Measurements from ENCODE around the gene INCA1. TPM values are rescaled to one million over a fixed set of nuclear protein-coding genes. Genes with fewer than 3 reads are reported as not detected.

INCA1 gene
- total and polyA plus RNA-seq, 2 of the 13 experiments (the other 11 are each of a cell fraction or from before 2014, with no cell fraction given): 0.93 to 2.6 TPM

DNA sequence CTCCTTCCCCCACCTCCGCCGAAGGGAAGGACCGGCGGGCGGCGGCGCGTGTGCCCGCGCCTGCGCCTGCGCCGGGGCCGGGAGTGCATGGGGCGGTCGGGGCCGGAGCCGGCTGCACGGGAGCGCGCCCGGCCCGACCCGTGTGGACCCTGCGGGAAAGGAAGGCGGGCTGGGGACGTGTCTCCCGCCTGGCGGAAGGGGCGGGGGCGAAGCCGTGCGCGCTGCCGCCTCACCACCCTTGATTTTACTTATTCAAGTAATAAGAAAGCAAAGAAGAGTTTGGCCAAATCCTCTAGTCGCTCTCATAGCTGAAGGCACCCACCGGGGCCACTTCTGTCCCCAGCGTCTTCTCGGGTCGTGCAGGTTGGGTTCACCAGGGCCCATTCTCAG lies 48.4 kb downstream of the INCA1 start (continued):
- TF ChIP-seq CREBL2 (CRISPR knock-in tag; IDR thresholded peaks at IDR 0.05; ENCODE audit: borderline replicate concordance) (no peak), ZBTB49 (CRISPR knock-in tag; IDR thresholded peaks at IDR 0.05; ENCODE audit: borderline replicate concordance) (no peak), E2F2 (CRISPR knock-in tag; IDR thresholded peaks at IDR 0.05; ENCODE audit: borderline replicate concordance) (no peak), ETV5 (CRISPR knock-in tag; IDR thresholded peaks at IDR 0.05; ENCODE audit: borderline replicate concordance) (peak; percentile 12; the same call in 1 of the 2 replicates), ZFP1 (CRISPR knock-in tag; IDR thresholded peaks at IDR 0.05) (no peak), EEA1 (CRISPR knock-in tag; IDR thresholded peaks at IDR 0.05; ENCODE audit: borderline replicate concordance) (no peak), ZNF546 (CRISPR knock-in tag; conservative IDR thresholded peaks at IDR 0.05) (no peak), ZNF709 (CRISPR knock-in tag; IDR thresholded peaks at IDR 0.05) (no peak), ZNF616 (CRISPR knock-in tag; IDR thresholded peaks at IDR 0.05; ENCODE audit: low read depth) (no peak), ZBTB14 (CRISPR knock-in tag; IDR thresholded peaks at IDR 0.05) (peak; percentile 93), PAX8 (CRISPR knock-in tag; IDR thresholded peaks at IDR 0.05; ENCODE audit: borderline replicate concordance) (no peak), ZFX (CRISPR knock-in tag; IDR thresholded peaks at IDR 0.05; ENCODE audit: low read depth) (no peak), ZNF563 (CRISPR knock-in tag; IDR thresholded peaks at IDR 0.05) (no peak), ZNF558 (CRISPR knock-in tag; IDR thresholded peaks at IDR 0.05; ENCODE audit: borderline replicate concordance) (no peak), TBX3 (IDR thresholded peaks at IDR 0.05; ENCODE audit: borderline replicate concordance) (no peak), NR2F2 (IDR thresholded peaks at IDR 0.05; ENCODE audit: borderline replicate concordance, low read depth) (no peak), HNF4G (IDR thresholded peaks at IDR 0.05; ENCODE audit: borderline replicate concordance, low read depth, low read length) (no peak; the same call in 1 of the 2 replicates), HNF4G (CRISPR knock-in tag; IDR thresholded peaks at IDR 0.05; ENCODE audit: borderline replicate concordance, low read depth) (no peak), ZNF878 (CRISPR knock-in tag; IDR thresholded peaks at IDR 0.05) (no peak), ZNF7 (CRISPR knock-in tag; IDR thresholded peaks at IDR 0.05) (no peak), MXI1 (IDR thresholded peaks at IDR 0.05; ENCODE audit: borderline replicate concordance, low read depth, low read length) (peak; percentile 49; the same call in 1 of the 3 replicates)
- TF ChIP-seq, protein P1, sequence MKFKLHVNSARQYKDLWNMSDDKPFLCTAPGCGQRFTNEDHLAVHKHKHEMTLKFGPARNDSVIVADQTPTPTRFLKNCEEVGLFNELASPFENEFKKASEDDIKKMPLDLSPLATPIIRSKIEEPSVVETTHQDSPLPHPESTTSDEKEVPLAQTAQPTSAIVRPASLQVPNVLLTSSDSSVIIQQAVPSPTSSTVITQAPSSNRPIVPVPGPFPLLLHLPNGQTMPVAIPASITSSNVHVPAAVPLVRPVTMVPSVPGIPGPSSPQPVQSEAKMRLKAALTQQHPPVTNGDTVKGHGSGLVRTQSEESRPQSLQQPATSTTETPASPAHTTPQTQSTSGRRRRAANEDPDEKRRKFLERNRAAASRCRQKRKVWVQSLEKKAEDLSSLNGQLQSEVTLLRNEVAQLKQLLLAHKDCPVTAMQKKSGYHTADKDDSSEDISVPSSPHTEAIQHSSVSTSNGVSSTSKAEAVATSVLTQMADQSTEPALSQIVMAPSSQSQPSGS (CRISPR knock-in tag; IDR thresholded peaks at IDR 0.05): no peak
- TF ChIP-seq, protein P2, sequence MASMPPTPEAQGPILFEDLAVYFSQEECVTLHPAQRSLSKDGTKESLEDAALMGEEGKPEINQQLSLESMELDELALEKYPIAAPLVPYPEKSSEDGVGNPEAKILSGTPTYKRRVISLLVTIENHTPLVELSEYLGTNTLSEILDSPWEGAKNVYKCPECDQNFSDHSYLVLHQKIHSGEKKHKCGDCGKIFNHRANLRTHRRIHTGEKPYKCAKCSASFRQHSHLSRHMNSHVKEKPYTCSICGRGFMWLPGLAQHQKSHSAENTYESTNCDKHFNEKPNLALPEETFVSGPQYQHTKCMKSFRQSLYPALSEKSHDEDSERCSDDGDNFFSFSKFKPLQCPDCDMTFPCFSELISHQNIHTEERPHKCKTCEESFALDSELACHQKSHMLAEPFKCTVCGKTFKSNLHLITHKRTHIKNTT (CRISPR knock-in tag; IDR thresholded peaks at IDR 0.05): no peak

Data from HepG2 (cell line).